Mucosa of rectum (tissue), 2 donors: ENCODE measurements around the gene PDE7B.

Source experiments
- H3K27ac ChIP-seq, 2 donors: one replicate each; pipeline ENCODE4 v1.7.0; 2013; ENCODE audit warnings: inconsistent platforms in 2 of 2, low read depth in 2 of 2, low read length in 2 of 2
- H3K27me3 ChIP-seq, 2 donors: one replicate each; pipeline ENCODE4 v1.7.0; 2013; ENCODE audit warnings: low read length in 2 of 2; ENCODE audit not compliant: control insufficient read depth in 2 of 2, insufficient read depth in 2 of 2
- H3K36me3 ChIP-seq, 2 donors: one replicate each; pipeline ENCODE4 v1.7.0; 2013; ENCODE audit warnings: low read length in 2 of 2; ENCODE audit not compliant: control insufficient read depth in 2 of 2, insufficient read depth in 2 of 2
- H3K4me1 ChIP-seq, 2 donors: one replicate each; pipeline ENCODE4 v1.7.0; 2013; ENCODE audit warnings: low read length in 2 of 2, mild to moderate bottlenecking in 1 of 2; ENCODE audit not compliant: control insufficient read depth in 2 of 2, insufficient read depth in 2 of 2
- H3K4me3 ChIP-seq, 2 donors: one replicate each; pipeline ENCODE4 v1.7.0; 2013; ENCODE audit warnings: low read length in 2 of 2
- H3K9ac ChIP-seq, 2 donors: one replicate each; pipeline ENCODE4 v1.7.0; 2013; ENCODE audit warnings: low read length in 2 of 2, low read depth in 1 of 2, mild to moderate bottlenecking in 1 of 2
- H3K9me3 ChIP-seq, 2 donors: one replicate each; pipeline ENCODE4 v1.7.0; 2013; ENCODE audit warnings: low read length in 2 of 2; ENCODE audit not compliant: control insufficient read depth in 2 of 2
- donor health status: healthy.
- donor health status: Normal muscosa, but diverticular disease.

PDE7B gene

GRCh38 chr6:135866445-135867123 lies 15.1 kb downstream of the PDE7B start:
- Histone ChIP-seq H3K4me3 (no peak overlapping the region), H3K9me3 (no peaks in the 10 kb centered on the region), H3K27ac (no peak overlapping the region), H3K36me3 (no peaks in the 10 kb centered on the region), H3K9ac (no peak overlapping the region), H3K27me3 (no peaks in the 10 kb centered on the region), H3K4me1 (no peaks in the 10 kb centered on the region)

- no peak overlapping the region for H3K27ac ChIP-seq
- H3K9ac ChIP-seq = no peak overlapping the region
- H3K27me3 ChIP-seq = no peaks in the 10 kb centered on the region
Measured at GRCh38 chr6:135867332-135867731, 15.8 kb downstream of the PDE7B start.

GRCh38 chr6:135869857-135870256 lies 18.4 kb downstream of the PDE7B start:
- Histone ChIP-seq H3K27me3 (no peaks in the 10 kb centered on the region), H3K36me3 (no peaks in the 10 kb centered on the region), H3K9me3 (no peaks in the 10 kb centered on the region), H3K4me1 (no peaks in the 10 kb centered on the region), H3K27ac (no peak overlapping the region), H3K4me3 (no peak overlapping the region), H3K9ac (no peak overlapping the region)

More at GRCh38 chr6:135867332-135867731, 15.8 kb downstream of the PDE7B start:
- Histone ChIP-seq H3K4me1 (no peaks in the 10 kb centered on the region), H3K36me3 (no peaks in the 10 kb centered on the region), H3K4me3 (no peak overlapping the region), H3K9me3 (no peaks in the 10 kb centered on the region)

- Histone ChIP-seq H3K27me3 (no peaks in the 10 kb centered on the region), H3K9me3 (no peaks in the 10 kb centered on the region), H3K4me3 (no peak overlapping the region), H3K9ac (no peak overlapping the region), H3K4me1 (no peaks in the 10 kb centered on the region), H3K27ac (no peak overlapping the region), H3K36me3 (no peaks in the 10 kb centered on the region)
Measured at GRCh38 chr6:135870722-135871121, 19.2 kb downstream of the PDE7B start.

GRCh38 chr6:135871296-135871695 lies 19.8 kb downstream of the PDE7B start:
- Histone ChIP-seq H3K27me3 (no peaks in the 10 kb centered on the region), H3K4me3 (no peak overlapping the region), H3K4me1 (no peaks in the 10 kb centered on the region), H3K9ac (no peak overlapping the region), H3K27ac (no peak overlapping the region), H3K36me3 (no peaks in the 10 kb centered on the region), H3K9me3 (no peaks in the 10 kb centered on the region)

- Histone ChIP-seq H3K9me3 (no peaks in the 10 kb centered on the region), H3K27ac (no peak overlapping the region)
Measured at GRCh38 chr6:135871878-135872277, 20.4 kb downstream of the PDE7B start.

GRCh38 chr6:135875446-135875845 lies 23.9 kb downstream of the PDE7B start:
- no peaks in the 10 kb centered on the region for H3K27me3 ChIP-seq
- H3K9me3 ChIP-seq = no peaks in the 10 kb centered on the region
- H3K9ac ChIP-seq = no peak overlapping the region
- H3K36me3 ChIP-seq = no peaks in the 10 kb centered on the region
- no peak overlapping the region for H3K4me3 ChIP-seq
- H3K27ac ChIP-seq = no peak overlapping the region
- no peaks in the 10 kb centered on the region for H3K4me1 ChIP-seq

More at GRCh38 chr6:135871878-135872277, 20.4 kb downstream of the PDE7B start:
- Histone ChIP-seq H3K4me1 (no peaks in the 10 kb centered on the region), H3K36me3 (no peaks in the 10 kb centered on the region), H3K4me3 (no peak overlapping the region), H3K9ac (no peak overlapping the region), H3K27me3 (no peaks in the 10 kb centered on the region)

GRCh38 chr6:135876058-135876457 lies 24.6 kb downstream of the PDE7B start:
- Histone ChIP-seq H3K27me3 (no peaks in the 10 kb centered on the region), H3K4me3 (no peak overlapping the region), H3K9ac (no peak overlapping the region), H3K4me1 (peaks cover 0 to 2% of the 10 kb centered on the region in 2 donors), H3K27ac (no peak overlapping the region), H3K9me3 (no peaks in the 10 kb centered on the region), H3K36me3 (no peaks in the 10 kb centered on the region)

GRCh38 chr6:135877666-135878065 lies 26.2 kb downstream of the PDE7B start:
- H3K27ac ChIP-seq = no peak overlapping the region
- H3K4me3 ChIP-seq = no peak overlapping the region
- peaks cover 0 to 2% of the 10 kb centered on the region in 2 donors for H3K4me1 ChIP-seq
- no peaks in the 10 kb centered on the region for H3K9me3 ChIP-seq
- H3K9ac ChIP-seq = no peak overlapping the region
- H3K27me3 ChIP-seq = no peaks in the 10 kb centered on the region
- no peaks in the 10 kb centered on the region for H3K36me3 ChIP-seq

GRCh38 chr6:135880066-135880972 lies 28.8 kb downstream of the PDE7B start:
- Histone ChIP-seq H3K36me3 (no peaks in the 10 kb centered on the region), H3K9ac (peak overlapping the region in 1 of 2 donors; percentile 12), H3K4me3 (peak overlapping the region in 1 of 2 donors; percentile 63), H3K27ac (peak overlapping the region; percentile 30 to 68), H3K9me3 (no peaks in the 10 kb centered on the region), H3K4me1 (peaks cover 0 to 2% of the 10 kb centered on the region in 2 donors), H3K27me3 (no peaks in the 10 kb centered on the region)
